Adrenal gland (tissue), 12 donors: Measurements from ENCODE around the gene ERICH6. TPM values are rescaled to one million over a fixed set of nuclear protein-coding genes. Genes with fewer than 3 reads are reported as not detected.
A peak's percentile ranks its signal among the peaks of the same experiment; 100 is the strongest.

Experiments
- DNase-seq, 7 donors: peaks; one replicate each; pipeline ENCODE4 v3.0.0-alpha.2; 2019 to 2020
- H3K27ac ChIP-seq, 5 donors: fragments of 200-600 bp; sonication (generic) in 4 of 5; 1 replicate in 3 of 5; 2 replicates in 2 of 5; pipeline versions ENCODE4 v1.5.1 to v1.8.0; 2016 to 2020; ENCODE audit warnings: mild to moderate bottlenecking in 1 of 5
- H3K27me3 ChIP-seq: fragments of 200-600 bp; 2 replicates; pipeline ENCODE4 v1.8.0; 2021
- H3K36me3 ChIP-seq, 2 donors: fragments of 200-600 bp; replicated peaks in 1 of 2; 1 replicate in 1 of 2; 2 replicates in 1 of 2; pipeline versions ENCODE4 v1.5.1 to v1.8.0; 2018 to 2022
- H3K4me1 ChIP-seq, 2 donors: fragments of 200-600 bp; replicated peaks in 1 of 2; 1 replicate in 1 of 2; 2 replicates in 1 of 2; pipeline versions ENCODE4 v1.5.1 to v1.8.0; 2018 to 2021
- H3K4me3 ChIP-seq, 4 donors: fragments of 200-600 bp; sonication (generic) in 3 of 4; one replicate each; pipeline ENCODE4 v1.5.1; 2016 to 2018
- H3K9me3 ChIP-seq, 3 donors: fragments of 200-600 bp; sonication (generic) in 1 of 3; replicated peaks in 1 of 3; 1 replicate in 2 of 3; 2 replicates in 1 of 3; pipeline versions ENCODE4 v1.5.1 to v1.8.0; 2016 to 2021
- POLR2A ChIP-seq, 2 donors: fragments of 450-650 bp; IDR thresholded peaks; one replicate each; pipeline ENCODE4 v1.6.1; 2017; ENCODE audit warnings: antibody characterized with exemption in 2 of 2, mild to moderate bottlenecking in 2 of 2, moderate library complexity in 1 of 2
- WGBS, 4 donors: extraction: QIAGEN DNeasy Blood & Tissue Kit in 2 of 4; methylation state at CpG; one replicate each; pipeline versions ENCODE4 v1.1.5 to v1.1.7; 2013 to 2017; 5-methylcytosine and 5-hydroxymethylcytosine counted together
- intact Hi-C, 2 donors: fragments of 100-400 bp; cut with DNase I; formaldehyde crosslinking; loops; one replicate each; pipeline versions ENCODE4 v1.14.1 to v1.15.0; 2022 to 2023
- polyA plus RNA-seq, 3 donors: library from polyadenylated mRNA; stranded (reverse); fragments of 200-250 nt in 2 of 3; fragments of 350-450 nt in 1 of 3; fragmentation: Illumina TruSeq in 1 of 3; extraction: RNeasy Lipid Tissue Mini Kit (QIAGEN cat#74804) in 1 of 3; gene quantifications; one replicate each; pipeline ENCODE4 v1.2.3, GENCODE V29; 2013 to 2014
- total RNA-seq, 9 donors: library from RNA; depleted of rRNA in 4 of 9; stranded (reverse); fragments of >200 nt in 4 of 9; fragments of 120-200 nt in 1 of 9; fragmentation: NEBNext Ultra II Directional in 1 of 9; extraction: Animal tissue kit (Norgen Biotek cat#: 25700) in 1 of 9; gene quantifications; one replicate each; pipeline versions ENCODE4 v1.1.0 to v1.2.4, GENCODE V29; 2013 to 2023
- TF ChIP-seq, protein P1 (sequence below), 6 experiments: fragments of 450-650 bp in 4 of 6; fragments of 200-600 bp in 2 of 6; sonication (generic) in 1 of 6; IDR thresholded peaks; 1 replicate in 5 of 6; 2 replicates in 1 of 6; pipeline versions ENCODE4 v1.5.1 to v1.8.0; 2016 to 2021; ENCODE audit warnings: antibody characterized with exemption in 6 of 6, mild to moderate bottlenecking in 2 of 6, moderate library complexity in 1 of 6
- donor health status: healthy with polysubstance abuse.
- donor health status: Bipolar disorder and iron deficiency.
- donor health status: DM: yes; HTN: yes; CAD: no.
- donor health status: DM: no; HTN: no; CAD: no.
- donor health status: DM: no; HTN: no; CAD: no.
- donor health status: DM: yes; HTN: yes; CAD: no.

The ERICH6 gene
- total and polyA plus RNA-seq, 12 donors, result 0.22 to 0.55 (median 0.46) TPM; not detected in 8

GRCh38 chr3:150710097-150710496 is 6.4 kb upstream of the ERICH6 start:
- TF ChIP-seq, protein P1, sequence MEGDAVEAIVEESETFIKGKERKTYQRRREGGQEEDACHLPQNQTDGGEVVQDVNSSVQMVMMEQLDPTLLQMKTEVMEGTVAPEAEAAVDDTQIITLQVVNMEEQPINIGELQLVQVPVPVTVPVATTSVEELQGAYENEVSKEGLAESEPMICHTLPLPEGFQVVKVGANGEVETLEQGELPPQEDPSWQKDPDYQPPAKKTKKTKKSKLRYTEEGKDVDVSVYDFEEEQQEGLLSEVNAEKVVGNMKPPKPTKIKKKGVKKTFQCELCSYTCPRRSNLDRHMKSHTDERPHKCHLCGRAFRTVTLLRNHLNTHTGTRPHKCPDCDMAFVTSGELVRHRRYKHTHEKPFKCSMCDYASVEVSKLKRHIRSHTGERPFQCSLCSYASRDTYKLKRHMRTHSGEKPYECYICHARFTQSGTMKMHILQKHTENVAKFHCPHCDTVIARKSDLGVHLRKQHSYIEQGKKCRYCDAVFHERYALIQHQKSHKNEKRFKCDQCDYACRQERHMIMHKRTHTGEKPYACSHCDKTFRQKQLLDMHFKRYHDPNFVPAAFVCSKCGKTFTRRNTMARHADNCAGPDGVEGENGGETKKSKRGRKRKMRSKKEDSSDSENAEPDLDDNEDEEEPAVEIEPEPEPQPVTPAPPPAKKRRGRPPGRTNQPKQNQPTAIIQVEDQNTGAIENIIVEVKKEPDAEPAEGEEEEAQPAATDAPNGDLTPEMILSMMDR (IDR thresholded peaks at IDR 0.05), result no peak
- TF ChIP-seq POLR2A (IDR thresholded peaks at IDR 0.05), result no peak
- Histone ChIP-seq H3K4me1 (no peaks in the 10 kb centered on the region), H3K27me3 (no peaks in the 10 kb centered on the region), H3K36me3 (no peaks in the 10 kb centered on the region), H3K9me3 (no peaks in the 10 kb centered on the region), H3K4me3 (no peak overlapping the region), H3K27ac (no peak overlapping the region)
- intact Hi-C loops, result no loop called here
- 95 to 100% (median 97%) methylated on average over 2 of the region's 2 CpGs for WGBS, 4 donors
- no peak for DNase-seq

- Histone ChIP-seq H3K9me3 (no peaks in the 10 kb centered on the region), H3K4me3 (peak overlapping the region in 3 of 4 donors; percentile 66 to 89 (median 73)), H3K4me1 (peaks cover 4 to 8% of the 10 kb centered on the region in 2 donors), H3K27ac (peak overlapping the region in 3 of 5 donors; percentile 70 to 77 (median 74)), H3K27me3 (no peaks in the 10 kb centered on the region), H3K36me3 (no peaks in the 10 kb centered on the region)
- WGBS, 4 donors, result 1 to 4% (median 2%) methylated on average over 22 to 29 of the region's 29 CpGs
- intact Hi-C loops, result no loop called here
- TF ChIP-seq POLR2A (IDR thresholded peaks at IDR 0.05), result no peak
- TF ChIP-seq, protein P1 (IDR thresholded peaks at IDR 0.05), result no peak
- DNase-seq, result peak in 6 of 7 donors; percentile 23 to 74 (median 62)
These were observed 393 bp downstream of the ERICH6 start for GRCh38 chr3:150703299-150703755.

DNA sequence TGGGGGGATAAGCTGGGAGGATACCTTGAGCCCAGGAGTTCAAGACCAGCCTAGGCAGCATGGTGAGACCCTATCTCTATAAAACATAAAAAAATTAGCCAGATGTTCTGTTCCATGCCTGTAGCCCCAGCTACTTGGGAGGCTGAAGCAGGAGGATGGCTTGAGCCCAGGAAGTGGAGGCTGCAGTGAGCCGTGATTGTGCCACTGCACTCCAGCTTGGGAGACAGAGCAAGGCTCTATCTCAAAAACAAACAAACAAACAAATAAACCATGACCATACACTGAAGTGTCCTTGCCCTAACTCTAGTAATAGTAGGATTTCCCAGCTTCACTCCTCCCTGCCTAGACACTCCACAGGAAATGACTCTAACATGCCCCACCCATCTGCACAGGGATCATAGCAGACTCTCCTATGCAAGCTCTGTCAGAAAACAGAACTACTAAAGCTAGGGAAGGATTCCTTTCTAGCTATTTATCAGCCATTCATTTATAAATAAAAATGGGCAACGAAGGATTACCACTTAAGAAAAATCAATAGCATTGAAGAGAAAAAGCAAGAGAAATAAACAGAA is 4.6 kb downstream of the ERICH6 start:
- H3K4me1 ChIP-seq, result peaks cover under 1% of the 10 kb centered on the region in 2 donors
- no peaks in the 10 kb centered on the region for H3K27me3 ChIP-seq
- no peak overlapping the region for H3K27ac ChIP-seq
- no peaks in the 10 kb centered on the region for H3K9me3 ChIP-seq
- no peak for TF ChIP-seq POLR2A (IDR thresholded peaks at IDR 0.05)
- TF ChIP-seq, protein P1 (IDR thresholded peaks at IDR 0.05), result no peak
- 72 to 79% (median 76%) methylated on average over 2 of the region's 2 CpGs for WGBS, 4 donors
- no peak overlapping the region for H3K4me3 ChIP-seq
- no peak for DNase-seq
- intact Hi-C loops, result loop anchor here in 1 of 2 donors (10.0 kb wide), 1 partner anchor 74 kb away; no protein-coding TSS in a partner anchor
- H3K36me3 ChIP-seq, result no peaks in the 10 kb centered on the region

DNA sequence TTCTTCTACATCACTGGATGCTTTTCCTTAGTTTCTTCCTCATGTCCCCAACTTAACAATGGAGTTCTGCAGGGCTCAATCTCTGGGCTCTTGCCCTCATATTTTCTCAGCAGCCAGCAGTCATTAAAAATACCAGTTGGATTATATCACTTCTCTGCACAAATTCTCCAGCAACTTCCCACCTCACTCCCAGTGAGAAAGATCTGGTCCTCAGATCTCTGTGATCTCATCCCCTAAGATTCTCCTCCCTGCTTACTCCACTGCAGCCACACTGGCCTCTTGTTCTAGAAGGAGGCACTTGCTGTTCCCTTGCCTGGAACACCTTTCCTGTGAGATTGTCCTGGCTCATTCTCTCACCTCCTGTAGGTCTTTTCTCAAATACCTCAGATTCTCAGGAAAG is 6.1 kb downstream of the ERICH6 start:
- Histone ChIP-seq H3K4me3 (no peak overlapping the region), H3K9me3 (peaks cover 0 to 4% (median 0%) of the 10 kb centered on the region in 3 donors), H3K4me1 (no peaks in the 10 kb centered on the region), H3K36me3 (no peaks in the 10 kb centered on the region), H3K27me3 (no peaks in the 10 kb centered on the region), H3K27ac (no peak overlapping the region)
- no peak for DNase-seq
- intact Hi-C loops, result loop anchor here in 1 of 2 donors (10.0 kb wide), 1 partner anchor 73 kb away; no protein-coding TSS in a partner anchor
- TF ChIP-seq, protein P1 (IDR thresholded peaks at IDR 0.05), result no peak
- no peak for TF ChIP-seq POLR2A (IDR thresholded peaks at IDR 0.05)
